MCF 10A (cell line): ENCODE results near the gene DNER. TPM values are rescaled to one million over a fixed set of nuclear protein-coding genes. Genes with fewer than 3 reads are reported as not detected.

Experiments used
- BruUV-seq: library from RNA; stranded (reverse); fragments of 400-500 nt; replicated peaks from 2 replicates; lab custom pipeline; 2021; lab: Mats Ljungman, UMichigan
- CTCF ChIA-PET: fragments of 300-600 bp; sonication (Branson Sonifier 250); formaldehyde crosslinking; extraction: SDS; loops from one replicate; lab custom pipeline; 2021; ENCODE audit warnings: antibody characterized with exemption, inconsistent platforms; lab: Yijun Ruan, JAX
- POLR2A ChIA-PET: fragments of 300-600, 350-650 bp; sonication (Branson Sonifier 250); formaldehyde crosslinking; extraction: SDS; loops from one replicate; lab custom pipeline; 2020; ENCODE audit warnings: antibody characterized with exemption, inconsistent platforms; lab: Yijun Ruan, JAX
- DNase-seq: peaks from one replicate; pipeline ENCODE4 v3.0.0-alpha.2; 2018; ENCODE audit not compliant: unreplicated experiment
- H3K27ac Mint-ChIP-seq: one replicate; pipeline ENCODE4 v1.8.0; 2022; ENCODE audit warnings: mild to moderate bottlenecking, low read depth, mixed read lengths; ENCODE audit not compliant: unreplicated experiment
- H3K27me3 Mint-ChIP-seq: one replicate; pipeline ENCODE4 v1.8.0; 2022; ENCODE audit warnings: mixed read lengths; ENCODE audit not compliant: insufficient read depth, unreplicated experiment
- H3K36me3 Mint-ChIP-seq: one replicate; pipeline ENCODE4 v1.8.0; 2022; ENCODE audit warnings: mild to moderate bottlenecking, moderate library complexity, mixed read lengths; ENCODE audit not compliant: insufficient read depth, unreplicated experiment
- H3K4me1 Mint-ChIP-seq: one replicate; pipeline ENCODE4 v1.8.0; 2022; ENCODE audit warnings: mixed read lengths; ENCODE audit not compliant: insufficient read depth, unreplicated experiment
- H3K4me3 Mint-ChIP-seq: one replicate; pipeline ENCODE4 v1.8.0; 2022; ENCODE audit warnings: mild to moderate bottlenecking, moderate library complexity, mixed read lengths; ENCODE audit not compliant: unreplicated experiment
- H3K9me3 Mint-ChIP-seq: one replicate; pipeline ENCODE4 v1.8.0; 2022; ENCODE audit warnings: mixed read lengths; ENCODE audit not compliant: unreplicated experiment
- CTCF ChIP-seq: fragments of 200-600 bp; IDR thresholded peaks from one replicate; pipeline ENCODE4 v1.8.0; 2022; ENCODE audit warnings: antibody characterized with exemption, mild to moderate bottlenecking; ENCODE audit not compliant: unreplicated experiment
- intact Hi-C: fragments of 100-400 bp; cut with micrococcal nuclease; formaldehyde crosslinking; loops from 2 replicates; pipeline ENCODE4 v1.14.1; 2022
- total RNA-seq: library from RNA; stranded (reverse); gene quantifications from 2 replicates; pipeline ENCODE4 v1.2.3, GENCODE V29; 2022

The DNER gene
- total RNA-seq, 1 experiment from 2014 or later: 49.2 TPM

GRCh38 chr2:229654437-229654836, 59.9 kb downstream of the DNER start:
- no peak overlapping the region for H3K27ac Mint-ChIP-seq
- H3K36me3 Mint-ChIP-seq: no peaks in the 10 kb centered on the region
- intact Hi-C loops: no loop called here
- DNase-seq: no peak
- H3K4me1 Mint-ChIP-seq: no peaks in the 10 kb centered on the region
- ChIA-PET POLR2A (interaction anchor here (0.6 kb wide), 1 partner anchor 1632 kb away, joined by 3 read pairs; no protein-coding TSS in a partner anchor), CTCF (no interaction called here)
- no peak overlapping the region for H3K4me3 Mint-ChIP-seq
- no peak for TF ChIP-seq CTCF
- no TSS peak for BruUV-seq
- no peaks in the 10 kb centered on the region for H3K9me3 Mint-ChIP-seq
- no peaks in the 10 kb centered on the region for H3K27me3 Mint-ChIP-seq

- Mint-ChIP-seq H3K27ac (no peak overlapping the region), H3K4me3 (no peak overlapping the region), H3K4me1 (no peaks in the 10 kb centered on the region), H3K36me3 (no peaks in the 10 kb centered on the region), H3K9me3 (no peaks in the 10 kb centered on the region), H3K27me3 (no peaks in the 10 kb centered on the region)
- no TSS peak for BruUV-seq
- ChIA-PET CTCF (no interaction called here), POLR2A (no interaction called here)
- DNase-seq: no peak
- intact Hi-C loops: no loop called here
- no peak for TF ChIP-seq CTCF
Measured at GRCh38 chr2:229653531-229653930, 60.8 kb downstream of the DNER start.

GRCh38 chr2:229652796-229653195, 61.6 kb downstream of the DNER start:
- intact Hi-C loops: no loop called here
- Mint-ChIP-seq H3K9me3 (no peaks in the 10 kb centered on the region), H3K36me3 (no peaks in the 10 kb centered on the region), H3K27me3 (no peaks in the 10 kb centered on the region), H3K4me3 (no peak overlapping the region), H3K27ac (no peak overlapping the region), H3K4me1 (no peaks in the 10 kb centered on the region)
- no peak for DNase-seq
- CTCF ChIA-PET: interaction anchor here (0.6 to 1.1 kb wide), 4 partner anchors 10 to 219 kb away, joined by 3 to 4 read pairs (median 3); no protein-coding TSS in a partner anchor
- TF ChIP-seq CTCF: no peak
- POLR2A ChIA-PET: interaction anchor here (0.7 kb wide), 1 partner anchor 165 kb away, joined by 3 read pairs; no protein-coding TSS in a partner anchor
- no TSS peak for BruUV-seq

- ChIA-PET POLR2A (interaction anchor here (0.7 kb wide), 1 partner anchor 27 kb away, joined by 3 read pairs; no protein-coding TSS in a partner anchor), CTCF (interaction anchor here (0.7 kb wide), 1 partner anchor 1855 kb away, joined by 3 read pairs; no protein-coding TSS in a partner anchor)
- intact Hi-C loops: no loop called here
- Mint-ChIP-seq H3K4me1 (no peaks in the 10 kb centered on the region), H3K9me3 (no peaks in the 10 kb centered on the region), H3K27ac (no peak overlapping the region), H3K36me3 (no peaks in the 10 kb centered on the region), H3K27me3 (no peaks in the 10 kb centered on the region), H3K4me3 (no peak overlapping the region)
- BruUV-seq: no TSS peak
- no peak for TF ChIP-seq CTCF
- no peak for DNase-seq
Measured at GRCh38 chr2:229650901-229651300, 63.5 kb downstream of the DNER start.
